ENCODE results near the gene NIPBL. TPM values are rescaled to one million over a fixed set of nuclear protein-coding genes. Genes with fewer than 3 reads are reported as not detected.
"Not testable (repeated sequence)": the region's sequence is repeated elsewhere in the genome, so short reads cannot be mapped to it uniquely, and the experiment has no call there.

NIPBL gene
- 12.6 TPM for polyA plus RNA-seq (2012; ENCODE audit: low read depth, missing spikeins)

DNA sequence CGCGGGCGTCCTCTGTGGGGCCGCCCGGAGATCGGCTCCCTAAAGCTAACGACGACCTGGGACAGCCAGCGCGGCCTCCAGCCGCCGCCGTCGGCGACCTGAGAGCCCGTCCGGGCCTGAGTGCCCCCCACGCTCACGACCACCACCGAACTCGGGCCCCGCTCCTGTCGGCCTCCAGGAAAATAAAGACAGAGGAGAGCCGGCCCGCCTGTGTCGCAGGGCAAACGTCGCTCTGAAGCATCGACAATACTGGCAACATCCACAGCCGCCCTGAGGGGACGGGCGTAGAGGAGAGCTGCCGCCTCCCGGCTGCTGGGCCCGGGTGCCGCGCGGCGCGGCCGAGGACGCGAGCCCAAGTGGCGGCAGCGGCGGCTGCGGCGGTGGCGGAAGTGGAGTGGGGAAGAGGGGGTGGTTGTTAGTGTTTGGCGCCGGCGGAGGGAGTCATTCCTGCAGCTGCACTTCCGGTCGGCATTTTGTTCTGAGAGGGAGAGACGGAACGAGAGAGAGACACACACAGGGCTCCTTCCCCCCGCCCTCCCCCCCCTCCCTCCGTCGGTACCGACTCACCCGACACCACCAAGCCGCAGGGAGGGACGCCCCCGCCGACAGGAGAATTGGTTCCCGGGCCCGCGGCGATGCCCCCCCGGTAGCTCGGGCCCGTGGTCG lies at the start of gene NIPBL:
TSS of gene NIPBL (plus strand) at position 471 of the 666 bp plus-strand sequence. CDS start 76,928 bp downstream, outside the sequence.
- peak; percentile 89 for FAIRE-seq
- TF ChIP-seq POLR2AphosphoS5 (IDR thresholded peaks at IDR 0.05; ENCODE audit: low read depth, low read length) (peak; percentile 96), PAX5 (IDR thresholded peaks at IDR 0.05; ENCODE audit: insufficient read depth, low read length, severe bottlenecking) (no peak), POLR2A (IDR thresholded peaks at IDR 0.05; ENCODE audit: low read depth, low read length) (peak; percentile 95), TAF1 (IDR thresholded peaks at IDR 0.05; ENCODE audit: low read depth, low read length) (peak; percentile 85), SPI1 (IDR thresholded peaks at IDR 0.05; ENCODE audit: low read depth, low read length) (peak; percentile 48), POU2F2 (IDR thresholded peaks at IDR 0.05; ENCODE audit: low read depth, low read length) (peak; percentile 85)
- DNase-seq (ENCODE audit: insufficient read length, low spot score), result peak; percentile 59

- TF ChIP-seq SPI1 (IDR thresholded peaks at IDR 0.05; ENCODE audit: low read depth, low read length) (no peak), POLR2A (IDR thresholded peaks at IDR 0.05; ENCODE audit: low read depth, low read length) (no peak), TAF1 (IDR thresholded peaks at IDR 0.05; ENCODE audit: low read depth, low read length) (no peak), POLR2AphosphoS5 (IDR thresholded peaks at IDR 0.05; ENCODE audit: low read depth, low read length) (no peak), PAX5 (IDR thresholded peaks at IDR 0.05; ENCODE audit: insufficient read depth, low read length, severe bottlenecking) (no peak), POU2F2 (IDR thresholded peaks at IDR 0.05; ENCODE audit: low read depth, low read length) (no peak)
- FAIRE-seq, result no peak
Observed at GRCh38 chr5:36832274-36832673, 44.3 kb upstream of the NIPBL start.

DNA sequence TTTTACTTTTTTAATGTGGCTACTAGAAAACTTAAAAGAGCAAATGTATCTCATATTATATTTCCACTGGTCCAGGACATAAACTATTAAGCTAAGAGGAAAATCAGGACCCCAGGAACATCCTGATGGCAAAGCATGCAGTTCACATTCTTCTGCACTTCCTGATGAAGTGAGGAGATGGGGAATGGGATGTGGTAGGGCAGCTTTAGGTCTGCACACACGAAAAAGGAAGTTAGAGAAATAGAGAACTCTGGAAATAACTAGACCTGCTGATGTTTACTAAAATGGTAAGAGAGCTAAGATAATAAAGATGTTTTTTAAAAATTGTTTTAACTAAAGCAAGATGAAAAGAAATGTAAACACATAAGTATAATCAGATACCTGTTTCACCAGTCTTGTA lies 39.7 kb upstream of the NIPBL start:
- no peak for FAIRE-seq
- TF ChIP-seq POU2F2 (IDR thresholded peaks at IDR 0.05; ENCODE audit: low read depth, low read length) (no peak), POLR2AphosphoS5 (IDR thresholded peaks at IDR 0.05; ENCODE audit: low read depth, low read length) (no peak), POLR2A (IDR thresholded peaks at IDR 0.05; ENCODE audit: low read depth, low read length) (no peak), TAF1 (IDR thresholded peaks at IDR 0.05; ENCODE audit: low read depth, low read length) (no peak), SPI1 (IDR thresholded peaks at IDR 0.05; ENCODE audit: low read depth, low read length) (no peak), PAX5 (IDR thresholded peaks at IDR 0.05; ENCODE audit: insufficient read depth, low read length, severe bottlenecking) (no peak)
- DNase-seq (ENCODE audit: insufficient read length, low spot score), result no peak

More at GRCh38 chr5:36832274-36832673, 44.3 kb upstream of the NIPBL start:
- DNase-seq (ENCODE audit: insufficient read length, low spot score), result no peak

- DNase-seq (ENCODE audit: insufficient read length, low spot score), result no peak
Observed at GRCh38 chr5:36839489-36840476, 36.8 kb upstream of the NIPBL start.

GRCh38 chr5:36841677-36842076 lies 34.9 kb upstream of the NIPBL start:
- FAIRE-seq (no peak), DNase-seq (ENCODE audit: insufficient read length, low spot score) (no peak)
- TF ChIP-seq POLR2AphosphoS5 (IDR thresholded peaks at IDR 0.05; ENCODE audit: low read depth, low read length), result no peak
- TF ChIP-seq SPI1 (IDR thresholded peaks at IDR 0.05; ENCODE audit: low read depth, low read length), result no peak
- TF ChIP-seq PAX5 (IDR thresholded peaks at IDR 0.05; ENCODE audit: insufficient read depth, low read length, severe bottlenecking), result no peak
- TF ChIP-seq POLR2A (IDR thresholded peaks at IDR 0.05; ENCODE audit: low read depth, low read length), result no peak
- TF ChIP-seq POU2F2 (IDR thresholded peaks at IDR 0.05; ENCODE audit: low read depth, low read length), result no peak
- no peak for TF ChIP-seq TAF1 (IDR thresholded peaks at IDR 0.05; ENCODE audit: low read depth, low read length)

More at GRCh38 chr5:36839489-36840476, 36.8 kb upstream of the NIPBL start:
- TF ChIP-seq POU2F2 (IDR thresholded peaks at IDR 0.05; ENCODE audit: low read depth, low read length), result no peak
- TF ChIP-seq PAX5 (IDR thresholded peaks at IDR 0.05; ENCODE audit: insufficient read depth, low read length, severe bottlenecking), result no peak
- TF ChIP-seq SPI1 (IDR thresholded peaks at IDR 0.05; ENCODE audit: low read depth, low read length), result peak; percentile 77
- no peak for TF ChIP-seq TAF1 (IDR thresholded peaks at IDR 0.05; ENCODE audit: low read depth, low read length)
- FAIRE-seq, result no peak

DNA sequence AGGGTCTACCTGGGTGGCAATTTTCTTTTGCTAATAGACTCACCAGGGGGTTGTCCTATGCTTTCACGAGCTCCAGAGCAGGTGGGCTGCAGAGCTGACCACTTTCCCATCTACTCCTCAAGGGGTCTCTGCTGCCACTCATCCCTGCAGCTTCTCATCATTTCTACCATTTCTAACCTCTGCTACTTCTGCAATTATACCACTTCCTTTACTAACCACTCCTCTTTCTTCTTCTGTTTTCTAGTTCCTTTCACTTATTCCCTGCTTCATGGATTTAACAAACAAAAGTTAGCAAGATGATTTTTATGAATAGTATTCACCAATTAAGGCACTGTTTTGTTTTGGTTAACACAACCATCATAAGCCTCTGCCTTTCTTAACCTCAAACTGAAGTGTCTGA lies 34.5 kb upstream of the NIPBL start:
- TF ChIP-seq POLR2A (IDR thresholded peaks at IDR 0.05; ENCODE audit: low read depth, low read length), result no peak
- 0 out of 2 replicates have a peak, but pooled peaks have one; percentile 2 for TF ChIP-seq SPI1 (IDR thresholded peaks at IDR 0.05; ENCODE audit: low read depth, low read length)
- DNase-seq (ENCODE audit: insufficient read length, low spot score) (no peak), FAIRE-seq (no peak)

- DNase-seq (ENCODE audit: insufficient read length, low spot score) (no peak), FAIRE-seq (no peak)
- TF ChIP-seq POLR2AphosphoS5 (IDR thresholded peaks at IDR 0.05; ENCODE audit: low read depth, low read length), result no peak
- no peak for TF ChIP-seq TAF1 (IDR thresholded peaks at IDR 0.05; ENCODE audit: low read depth, low read length)
- no peak for TF ChIP-seq POU2F2 (IDR thresholded peaks at IDR 0.05; ENCODE audit: low read depth, low read length)
- TF ChIP-seq POLR2A (IDR thresholded peaks at IDR 0.05; ENCODE audit: low read depth, low read length), result no peak
- no peak for TF ChIP-seq SPI1 (IDR thresholded peaks at IDR 0.05; ENCODE audit: low read depth, low read length)
- TF ChIP-seq PAX5 (IDR thresholded peaks at IDR 0.05; ENCODE audit: insufficient read depth, low read length, severe bottlenecking), result no peak
Observed at GRCh38 chr5:36844305-36844704, 32.3 kb upstream of the NIPBL start.

- FAIRE-seq; DNase-seq (ENCODE audit: insufficient read length, low spot score): not testable (repeated sequence)
Observed at GRCh38 chr5:36848545-36848944, 28.0 kb upstream of the NIPBL start.

DNA sequence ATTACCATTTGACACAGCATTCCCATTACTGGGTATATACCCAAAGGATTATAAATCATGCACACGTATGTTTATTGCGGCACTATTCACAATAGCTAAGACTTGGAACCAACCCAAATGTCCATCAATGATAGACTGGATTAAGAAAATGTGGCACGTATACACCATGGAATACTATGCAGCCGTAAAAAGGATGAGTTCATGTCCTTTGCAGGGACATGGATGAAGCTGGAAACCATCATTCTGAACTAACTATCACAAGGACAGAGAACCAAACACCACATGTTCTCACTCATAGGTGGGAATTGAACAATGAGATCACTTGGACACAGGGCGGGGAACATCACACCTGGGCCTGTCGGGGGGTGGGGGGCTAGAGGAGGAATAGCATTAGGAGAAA lies 23.7 kb upstream of the NIPBL start:
- not testable (repeated sequence) for FAIRE-seq; DNase-seq (ENCODE audit: insufficient read length, low spot score)
